Measurements from ENCODE around the gene HOXB13.

HOXB13 gene

GRCh38 chr17:48748718-48749566 lies 20.4 kb upstream of the HOXB13 start:
- DNase-seq = no peak

- no peak for DNase-seq
Measured at GRCh38 chr17:48747445-48748363, 19.2 kb upstream of the HOXB13 start.

GRCh38 chr17:48746916-48747444 lies 18.4 kb upstream of the HOXB13 start:
- no peak for DNase-seq

- no peak for DNase-seq
Measured at GRCh38 chr17:48745381-48746275, 17.1 kb upstream of the HOXB13 start.

GRCh38 chr17:48740537-48740936 lies 12.0 kb upstream of the HOXB13 start:
- DNase-seq = no peak

- DNase-seq = no peak
Measured at GRCh38 chr17:48738803-48739526, 10.4 kb upstream of the HOXB13 start.

- no peak for DNase-seq
Measured at GRCh38 chr17:48738424-48738802, 9.9 kb upstream of the HOXB13 start.

GRCh38 chr17:48737330-48738043 lies 8.9 kb upstream of the HOXB13 start:
- DNase-seq = no peak

- DNase-seq = no peak
Measured at GRCh38 chr17:48735062-48735351, 6.5 kb upstream of the HOXB13 start.

- DNase-seq = no peak
Measured at GRCh38 chr17:48734333-48735061, 5.9 kb upstream of the HOXB13 start.

- DNase-seq = no peak
Measured at GRCh38 chr17:48733632-48734328, 5.2 kb upstream of the HOXB13 start.

GRCh38 chr17:48732688-48733629 lies 4.4 kb upstream of the HOXB13 start:
- no peak for DNase-seq

GRCh38 chr17:48731355-48731754 lies 2.8 kb upstream of the HOXB13 start:
- DNase-seq = no peak

- no peak for DNase-seq
Measured at GRCh38 chr17:48730240-48730550, 1.6 kb upstream of the HOXB13 start.

- no peak for DNase-seq
Measured at GRCh38 chr17:48729335-48730239, 1.0 kb upstream of the HOXB13 start.

- DNase-seq = no peak
Measured at GRCh38 chr17:48727415-48728175, 955 bp downstream of the HOXB13 start.

- DNase-seq = no peak
Measured at GRCh38 chr17:48726916-48727286, 1.6 kb downstream of the HOXB13 start.
